ENCODE results near the gene ODR4.
"Not testable (repeated sequence)": the region's sequence is repeated elsewhere in the genome, so short reads cannot be mapped to it uniquely, and the experiment has no call there.

Gene ODR4

GRCh38 chr1:186375152-186375928 is at the start of gene ODR4, which contains the start of gene TPR:
ODR4 (plus strand) TSS chr1:186375838; CDS start chr1:186379786, 3,948 bp downstream.
TPR (minus strand) TSS chr1:186375253; CDS start chr1:186375028, 225 bp downstream.
- peak; percentile 99 for DNase-seq

- no peak for DNase-seq
Measured at GRCh38 chr1:186326009-186326408, 49.6 kb upstream of the ODR4 start.

- DNase-seq = no peak
Measured at GRCh38 chr1:186327331-186327730, 48.3 kb upstream of the ODR4 start.

GRCh38 chr1:186330758-186331157 is 44.9 kb upstream of the ODR4 start:
- DNase-seq = no peak

GRCh38 chr1:186337554-186337953 is 38.1 kb upstream of the ODR4 start:
- DNase-seq = no peak

- DNase-seq = no peak
Measured at GRCh38 chr1:186340772-186341171, 34.9 kb upstream of the ODR4 start.

GRCh38 chr1:186347837-186348691 is 27.6 kb upstream of the ODR4 start:
- not testable (repeated sequence) for DNase-seq

GRCh38 chr1:186374303-186375151 is 1.1 kb upstream of the ODR4 start:
- DNase-seq = peak; percentile 30

GRCh38 chr1:186375929-186376319 is 286 bp downstream of the ODR4 start:
- DNase-seq = no peak

- DNase-seq = no peak
Measured at GRCh38 chr1:186386725-186387383, 11.2 kb downstream of the ODR4 start.

- DNase-seq = no peak
Measured at GRCh38 chr1:186390925-186391324, 15.3 kb downstream of the ODR4 start.

GRCh38 chr1:186391841-186392240 is 16.2 kb downstream of the ODR4 start:
- DNase-seq = no peak

- DNase-seq = not testable (repeated sequence)
Measured at GRCh38 chr1:186392711-186393110, 17.1 kb downstream of the ODR4 start.

GRCh38 chr1:186401446-186401845 is 25.8 kb downstream of the ODR4 start:
- not testable (repeated sequence) for DNase-seq

GRCh38 chr1:186403632-186404031 is 28.0 kb downstream of the ODR4 start:
- DNase-seq = no peak

GRCh38 chr1:186404454-186405051 is 28.9 kb downstream of the ODR4 start:
- DNase-seq = peak; percentile 73

- no peak for DNase-seq
Measured at GRCh38 chr1:186409091-186409490, 33.5 kb downstream of the ODR4 start.

- DNase-seq = no peak
Measured at GRCh38 chr1:186413319-186413718, 37.7 kb downstream of the ODR4 start.

GRCh38 chr1:186418503-186418902 is 42.9 kb downstream of the ODR4 start:
- no peak for DNase-seq

GRCh38 chr1:186420311-186420710 is 44.7 kb downstream of the ODR4 start:
- no peak for DNase-seq

GRCh38 chr1:186420923-186421322 is 45.3 kb downstream of the ODR4 start:
- no peak for DNase-seq

GRCh38 chr1:186421446-186421845 is 45.8 kb downstream of the ODR4 start:
- DNase-seq = no peak

Data from suppressor macrophage treated with lipopolysaccharide for 4 hours (primary cell).